GM12873 (cell line): ENCODE measurements around the gene PRKCQ.

Experiments
- CTCF ChIP-seq: IDR thresholded peaks from 2 replicates; pipeline ENCODE4 v1.5.1; 2012; ENCODE audit warnings: low read depth, mild to moderate bottlenecking, moderate library complexity, low read length, control low read depth; ENCODE audit not compliant: insufficient read depth; ENCODE audit errors: missing control alignments

Gene PRKCQ

GRCh38 chr10:6490614-6491013 lies 89.5 kb downstream of the PRKCQ start:
- TF ChIP-seq CTCF = no peak

- no peak for TF ChIP-seq CTCF
Observed at GRCh38 chr10:6487920-6488319, 92.2 kb downstream of the PRKCQ start.

GRCh38 chr10:6486309-6486708 lies 93.8 kb downstream of the PRKCQ start:
- no peak for TF ChIP-seq CTCF

- no peak for TF ChIP-seq CTCF
Observed at GRCh38 chr10:6482737-6483357, 97.2 kb downstream of the PRKCQ start.

GRCh38 chr10:6478722-6479121 lies 101.4 kb downstream of the PRKCQ start:
- TF ChIP-seq CTCF = no peak

- no peak for TF ChIP-seq CTCF
Observed at GRCh38 chr10:6476989-6477388, 103.1 kb downstream of the PRKCQ start.

- TF ChIP-seq CTCF = no peak
Observed at GRCh38 chr10:6474871-6475270, 105.2 kb downstream of the PRKCQ start.
